ENCODE results near the gene CRYAA.
"Not testable (repeated sequence)": the region's sequence is repeated elsewhere in the genome, so short reads cannot be mapped to it uniquely, and the experiment has no call there.

GRCh38 chr21:43146637-43147036 is 22.2 kb upstream of the CRYAA start:
- TF ChIP-seq CTCF (IDR thresholded peaks at IDR 0.05; ENCODE audit: borderline replicate concordance, extremely low read depth, low read length, poor library complexity, severe bottlenecking); EZH2 (IDR thresholded peaks at IDR 0.05; ENCODE audit: borderline replicate concordance, low read depth, low read length, severe bottlenecking): not testable (repeated sequence)
